ENCODE measurements around the gene ERC2. TPM values are rescaled to one million over a fixed set of nuclear protein-coding genes. Genes with fewer than 3 reads are reported as not detected.

Gene ERC2
- total and polyA plus RNA-seq, 9 donors, result 1.2 to 9.4 (median 5.4) TPM

DNA sequence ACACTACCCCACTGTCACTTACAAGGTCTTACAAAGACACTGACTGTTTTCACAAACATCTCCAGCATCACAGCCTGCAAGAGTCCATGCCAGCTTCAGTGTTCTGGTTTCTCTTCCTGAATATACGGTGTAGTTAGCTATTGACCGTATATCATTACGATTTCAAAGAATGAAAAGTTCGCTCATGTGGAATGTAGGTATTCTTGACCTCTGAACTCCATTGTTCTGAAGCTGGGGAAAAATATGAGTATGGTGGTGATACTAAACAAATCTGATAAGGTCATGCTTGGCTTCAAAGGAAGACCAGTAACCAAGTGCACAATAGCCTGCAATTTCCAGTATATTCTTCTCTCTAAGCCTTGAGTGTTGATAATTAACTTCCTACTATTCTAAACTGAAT is 665.5 kb downstream of the ERC2 start:
- TF ChIP-seq EP300 (IDR thresholded peaks at IDR 0.05) (no peak), POLR2A (IDR thresholded peaks at IDR 0.05) (no peak)
- TF ChIP-seq, protein P1, sequence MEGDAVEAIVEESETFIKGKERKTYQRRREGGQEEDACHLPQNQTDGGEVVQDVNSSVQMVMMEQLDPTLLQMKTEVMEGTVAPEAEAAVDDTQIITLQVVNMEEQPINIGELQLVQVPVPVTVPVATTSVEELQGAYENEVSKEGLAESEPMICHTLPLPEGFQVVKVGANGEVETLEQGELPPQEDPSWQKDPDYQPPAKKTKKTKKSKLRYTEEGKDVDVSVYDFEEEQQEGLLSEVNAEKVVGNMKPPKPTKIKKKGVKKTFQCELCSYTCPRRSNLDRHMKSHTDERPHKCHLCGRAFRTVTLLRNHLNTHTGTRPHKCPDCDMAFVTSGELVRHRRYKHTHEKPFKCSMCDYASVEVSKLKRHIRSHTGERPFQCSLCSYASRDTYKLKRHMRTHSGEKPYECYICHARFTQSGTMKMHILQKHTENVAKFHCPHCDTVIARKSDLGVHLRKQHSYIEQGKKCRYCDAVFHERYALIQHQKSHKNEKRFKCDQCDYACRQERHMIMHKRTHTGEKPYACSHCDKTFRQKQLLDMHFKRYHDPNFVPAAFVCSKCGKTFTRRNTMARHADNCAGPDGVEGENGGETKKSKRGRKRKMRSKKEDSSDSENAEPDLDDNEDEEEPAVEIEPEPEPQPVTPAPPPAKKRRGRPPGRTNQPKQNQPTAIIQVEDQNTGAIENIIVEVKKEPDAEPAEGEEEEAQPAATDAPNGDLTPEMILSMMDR (IDR thresholded peaks at IDR 0.05), result no peak
- H3K36me3 ChIP-seq, result no peaks in the 10 kb centered on the region
- no peak overlapping the region for H3K4me3 ChIP-seq
- DNase-seq, result no peak
- H3K27ac ChIP-seq, result no peak overlapping the region
- H3K9me3 ChIP-seq, result no peaks in the 10 kb centered on the region
- H3K4me1 ChIP-seq (ENCODE audit: insufficient read depth), result no peaks in the 10 kb centered on the region
- no peaks in the 10 kb centered on the region for H3K27me3 ChIP-seq
- intact Hi-C loops (cut with DNase I), result no loop called here
- WGBS, 3 donors, result 82 to 93% (median 91%) methylated on average over 4 of the region's 4 CpGs

DNA sequence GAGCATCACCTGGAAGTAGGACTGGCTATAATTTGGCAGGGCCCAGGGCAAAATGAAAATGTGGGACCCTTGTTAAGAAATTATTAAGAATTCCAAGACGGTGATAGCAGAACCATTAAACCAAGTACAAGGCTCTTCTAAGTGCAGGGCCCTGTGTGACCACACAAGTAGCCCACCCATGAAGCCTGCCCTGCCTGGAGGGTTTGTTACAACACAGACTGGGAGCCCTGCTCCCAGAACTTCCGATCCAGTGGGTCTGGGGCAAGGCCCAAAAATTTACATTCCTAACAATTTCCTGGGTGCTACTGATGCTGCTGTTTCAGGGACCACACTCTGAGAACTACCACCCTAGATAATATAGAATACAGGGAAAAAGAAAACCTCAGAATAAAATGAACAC is 666.6 kb downstream of the ERC2 start:
- WGBS, 3 donors, result 58 to 72% (median 67%) methylated on average over 2 of the region's 2 CpGs
- Histone ChIP-seq H3K27me3 (no peaks in the 10 kb centered on the region), H3K27ac (no peak overlapping the region), H3K36me3 (no peaks in the 10 kb centered on the region), H3K4me1 (ENCODE audit: insufficient read depth) (no peaks in the 10 kb centered on the region), H3K9me3 (no peaks in the 10 kb centered on the region), H3K4me3 (no peak overlapping the region)
- TF ChIP-seq, protein P1 (IDR thresholded peaks at IDR 0.05), result no peak
- TF ChIP-seq POLR2A (IDR thresholded peaks at IDR 0.05) (no peak), EP300 (IDR thresholded peaks at IDR 0.05) (no peak)
- DNase-seq, result no peak
- intact Hi-C loops (cut with DNase I), result no loop called here

DNA sequence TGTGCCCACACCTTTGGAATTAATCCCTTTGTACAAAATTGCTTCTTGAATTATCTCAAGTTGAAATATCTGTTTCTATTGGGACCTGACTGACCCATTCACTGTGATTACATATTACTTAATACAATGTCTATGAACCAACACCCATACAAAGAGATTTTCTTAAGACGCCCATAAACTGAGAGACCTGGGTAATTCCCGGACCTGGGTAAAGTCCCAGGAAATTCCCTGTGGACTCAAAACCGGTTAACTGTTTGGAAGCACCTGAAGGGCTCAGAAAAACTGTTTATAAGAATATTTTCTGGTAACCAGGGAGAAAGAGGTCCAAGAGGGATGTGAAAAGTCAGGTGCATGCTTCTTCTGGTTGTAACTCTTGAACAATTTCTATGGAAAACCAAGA is 667.2 kb downstream of the ERC2 start:
- no peak overlapping the region for H3K27ac ChIP-seq
- no peaks in the 10 kb centered on the region for H3K36me3 ChIP-seq
- peaks cover 2% of the 10 kb centered on the region for H3K4me1 ChIP-seq (ENCODE audit: insufficient read depth)
- TF ChIP-seq POLR2A (IDR thresholded peaks at IDR 0.05) (no peak), EP300 (IDR thresholded peaks at IDR 0.05) (no peak)
- TF ChIP-seq, protein P1 (IDR thresholded peaks at IDR 0.05), result no peak
- no peaks in the 10 kb centered on the region for H3K9me3 ChIP-seq
- WGBS, 3 donors, result 87 to 93% (median 91%) methylated on average over 3 of the region's 3 CpGs
- intact Hi-C loops (cut with DNase I), result no loop called here
- DNase-seq, result no peak
- no peaks in the 10 kb centered on the region for H3K27me3 ChIP-seq
- H3K4me3 ChIP-seq, result no peak overlapping the region

DNA sequence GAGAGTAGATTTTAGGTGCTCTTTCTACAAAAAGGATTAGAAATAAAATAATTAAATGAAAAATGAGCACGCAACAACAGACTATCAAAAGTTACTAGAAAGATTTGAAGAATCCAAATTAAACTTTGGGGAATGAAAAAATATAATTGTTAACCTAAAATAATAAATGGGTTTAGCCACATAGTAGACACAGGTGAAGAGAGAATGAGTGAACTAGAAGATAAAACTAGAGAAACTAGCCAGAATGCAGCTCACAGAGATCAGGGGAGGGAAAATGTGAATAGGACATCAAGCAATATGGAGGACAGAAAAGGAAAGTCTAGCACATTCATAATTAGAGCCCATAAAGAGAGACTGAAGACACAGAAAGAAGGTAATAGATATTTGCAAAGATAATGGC is 670.5 kb downstream of the ERC2 start:
- WGBS, 3 donors, result 96 to 100% (median 99%) methylated on average over 1 of the region's 1 CpG
- Histone ChIP-seq H3K27ac (no peak overlapping the region), H3K4me3 (no peak overlapping the region), H3K27me3 (no peaks in the 10 kb centered on the region), H3K9me3 (no peaks in the 10 kb centered on the region), H3K4me1 (ENCODE audit: insufficient read depth) (peaks cover 2% of the 10 kb centered on the region), H3K36me3 (no peaks in the 10 kb centered on the region)
- TF ChIP-seq EP300 (IDR thresholded peaks at IDR 0.05), result no peak
- TF ChIP-seq, protein P1 (IDR thresholded peaks at IDR 0.05), result no peak
- no peak for TF ChIP-seq POLR2A (IDR thresholded peaks at IDR 0.05)
- intact Hi-C loops (cut with DNase I), result no loop called here
- no peak for DNase-seq

DNA sequence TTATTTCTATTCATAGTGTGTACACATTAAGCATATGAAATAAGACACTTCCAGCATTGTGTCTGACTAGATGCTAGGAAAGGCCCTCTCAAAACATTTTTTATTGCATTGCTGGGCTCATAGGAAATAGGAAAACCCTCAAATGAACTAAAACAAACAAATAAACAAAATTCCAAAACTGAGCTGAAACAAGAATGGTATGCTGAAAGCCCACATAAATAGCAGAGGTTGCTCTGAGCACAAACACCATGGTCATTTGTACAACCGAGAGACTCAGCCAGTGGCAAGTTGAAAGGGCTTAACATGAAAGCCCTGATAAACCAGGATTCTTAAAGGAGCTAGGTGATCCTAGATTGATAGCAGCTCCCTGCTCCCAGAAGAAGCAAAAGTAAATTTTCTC is 671.2 kb downstream of the ERC2 start:
- H3K36me3 ChIP-seq, result no peaks in the 10 kb centered on the region
- intact Hi-C loops (cut with DNase I), result no loop called here
- H3K4me3 ChIP-seq, result no peak overlapping the region
- H3K27ac ChIP-seq, result no peak overlapping the region
- 64 to 78% (median 69%) methylated on average over 1 of the region's 1 CpG for WGBS, 3 donors
- no peaks in the 10 kb centered on the region for H3K9me3 ChIP-seq
- no peak for DNase-seq
- TF ChIP-seq, protein P1 (IDR thresholded peaks at IDR 0.05), result no peak
- TF ChIP-seq EP300 (IDR thresholded peaks at IDR 0.05) (no peak), POLR2A (IDR thresholded peaks at IDR 0.05) (no peak)
- no peaks in the 10 kb centered on the region for H3K27me3 ChIP-seq
- H3K4me1 ChIP-seq (ENCODE audit: insufficient read depth), result peaks cover 2% of the 10 kb centered on the region

Measured in ovary (tissue), 9 donors.